ENCODE data around the gene XRRA1.
A peak's percentile ranks its signal among the peaks of the same experiment; 100 is the strongest.
"Not testable (repeated sequence)": the region's sequence is repeated elsewhere in the genome, so short reads cannot be mapped to it uniquely, and the experiment has no call there.

The XRRA1 gene, protein sequence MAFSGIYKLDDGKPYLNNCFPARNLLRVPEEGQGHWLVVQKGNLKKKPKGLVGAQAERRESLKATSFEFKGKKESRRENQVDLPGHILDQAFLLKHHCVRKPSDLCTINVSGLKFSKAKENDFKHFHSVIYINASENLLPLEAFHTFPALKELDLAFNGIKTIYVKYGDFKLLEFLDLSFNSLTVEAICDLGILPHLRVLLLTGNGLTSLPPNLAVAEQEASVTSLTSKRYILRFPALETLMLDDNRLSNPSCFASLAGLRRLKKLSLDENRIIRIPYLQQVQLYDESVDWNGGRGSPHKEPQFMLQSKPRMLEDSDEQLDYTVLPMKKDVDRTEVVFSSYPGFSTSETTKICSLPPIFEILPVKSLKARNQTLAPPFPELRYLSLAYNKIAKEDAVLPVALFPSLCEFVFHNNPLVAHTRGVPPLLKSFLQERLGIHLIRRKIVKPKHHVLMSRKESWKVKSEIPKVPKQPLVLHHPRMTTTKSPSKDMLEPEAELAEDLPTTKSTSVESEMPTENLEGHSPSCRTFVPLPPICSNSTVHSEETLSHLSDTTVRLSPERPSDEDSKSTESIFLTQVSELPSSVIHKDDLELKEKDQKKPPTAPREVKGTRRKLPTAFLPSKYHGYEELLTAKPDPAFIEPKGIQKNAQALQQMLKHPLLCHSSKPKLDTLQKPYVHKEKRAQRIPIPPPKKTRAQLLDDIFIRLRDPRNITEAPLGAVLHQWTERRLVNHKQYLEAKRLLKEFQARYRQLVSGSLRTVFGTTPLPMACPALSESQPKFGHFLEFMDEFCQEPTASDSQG

DNA sequence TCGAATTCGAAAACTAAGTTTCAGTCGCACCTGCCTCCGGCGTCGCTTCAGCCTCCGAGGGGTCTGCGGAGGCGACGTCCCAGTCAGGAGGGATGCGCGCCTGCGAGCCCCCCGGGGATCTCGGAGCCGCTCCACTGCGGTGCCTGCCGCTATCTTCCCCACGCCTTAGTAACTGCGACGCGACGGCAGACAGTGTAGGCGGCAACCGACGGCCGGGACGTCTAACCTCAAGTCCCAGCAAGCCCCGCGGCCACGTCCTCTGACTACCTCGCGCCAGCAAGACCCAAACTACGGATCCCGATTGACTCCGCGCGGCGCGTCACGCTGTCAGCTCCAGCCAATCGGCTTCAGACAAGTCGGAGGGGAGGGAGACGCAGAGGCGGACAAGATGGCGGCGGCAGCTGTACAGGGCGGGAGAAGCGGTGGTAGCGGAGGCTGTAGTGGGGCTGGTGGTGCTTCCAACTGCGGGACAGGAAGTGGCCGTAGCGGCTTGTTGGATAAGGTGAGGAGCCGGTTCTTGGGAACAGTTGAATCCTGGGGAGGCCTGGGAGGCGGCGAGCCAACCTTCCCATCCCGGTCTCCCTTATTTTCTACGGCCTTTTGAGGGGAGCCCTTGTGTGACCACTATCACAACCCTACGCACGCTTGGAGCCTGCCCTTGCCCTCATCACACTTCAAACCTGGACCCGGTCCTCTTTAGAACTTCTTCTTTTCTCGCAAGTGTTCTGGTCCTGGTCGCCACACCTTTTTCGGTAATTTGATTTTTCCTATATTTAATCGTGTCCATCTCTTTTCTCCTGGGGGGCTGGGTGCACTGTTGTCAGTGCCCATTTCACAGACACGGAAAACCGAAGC, at the start of gene XRRA1, which contains the start of gene SPCS2:
Gene XRRA1 (minus strand): TSS at position 194 of the 855 bp plus-strand sequence. CDS start 8,213 bp downstream, outside the sequence.
Gene SPCS2 (plus strand): TSS at position 369 of the 855 bp plus-strand sequence. CDS start 20 bp downstream, at position 389.
- DNase-seq (ENCODE audit: low spot score) = peak; percentile 98

DNA sequence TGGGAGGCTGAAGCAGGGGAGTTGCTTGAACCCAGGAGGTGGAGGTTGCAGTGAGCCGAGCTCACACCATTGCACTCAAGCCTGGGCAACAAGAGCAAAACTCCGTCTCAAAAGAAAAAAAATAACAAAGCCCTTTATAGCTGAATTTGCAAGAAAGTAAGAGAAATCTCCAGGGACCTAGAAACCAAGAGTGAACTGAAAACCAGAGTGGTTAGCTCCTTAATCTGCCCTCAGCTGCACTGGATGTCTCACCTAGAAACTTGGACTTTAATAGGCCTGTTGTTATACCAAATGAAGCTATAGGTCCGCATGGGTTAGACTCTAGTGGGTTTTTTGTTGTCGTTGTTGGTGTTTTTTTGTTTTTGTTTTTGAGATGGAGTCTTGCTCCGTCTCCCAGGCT, 44.0 kb upstream of the XRRA1 start:
- no peak for DNase-seq (ENCODE audit: low spot score)

DNA sequence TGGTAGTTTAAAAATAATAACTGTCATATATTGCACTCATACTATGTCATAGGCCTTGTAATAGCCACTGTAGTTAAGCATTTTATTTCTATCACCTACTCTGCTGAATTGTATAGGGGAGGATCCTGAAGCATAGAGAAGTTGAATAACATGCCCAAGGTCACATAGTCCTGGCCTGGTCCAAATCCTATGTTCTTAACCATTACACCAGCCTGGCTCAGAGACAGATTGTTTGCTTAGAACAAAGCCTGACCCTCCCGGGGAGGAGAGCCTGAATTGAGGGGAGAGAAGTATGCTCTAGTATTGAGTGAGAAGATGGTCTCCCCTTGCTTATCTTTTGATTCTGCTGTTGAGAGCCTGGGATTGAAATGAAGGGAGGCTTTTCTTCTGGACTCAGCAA, 42.0 kb upstream of the XRRA1 start:
- no peak for DNase-seq (ENCODE audit: low spot score)

DNA sequence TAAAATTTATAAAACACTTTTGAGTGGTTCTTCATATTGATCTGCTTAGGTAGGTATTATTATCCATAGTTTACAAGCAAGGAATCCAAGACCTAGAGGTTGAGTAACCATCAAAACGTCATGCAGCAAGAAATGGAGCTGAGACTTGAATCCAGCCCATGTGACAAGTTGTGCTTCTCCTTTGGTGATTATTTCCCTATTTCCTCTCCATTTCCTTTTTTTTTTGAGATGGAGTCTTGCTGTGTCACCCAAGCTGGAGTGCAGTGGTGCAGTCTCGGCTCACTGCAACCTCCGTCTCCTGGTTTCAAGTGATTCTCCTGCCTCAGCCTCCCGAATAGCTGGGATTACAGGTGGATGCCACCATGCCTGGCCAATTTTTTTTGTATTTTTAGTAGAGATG, 41.3 kb upstream of the XRRA1 start:
- not testable (repeated sequence) for DNase-seq (ENCODE audit: low spot score)

DNA sequence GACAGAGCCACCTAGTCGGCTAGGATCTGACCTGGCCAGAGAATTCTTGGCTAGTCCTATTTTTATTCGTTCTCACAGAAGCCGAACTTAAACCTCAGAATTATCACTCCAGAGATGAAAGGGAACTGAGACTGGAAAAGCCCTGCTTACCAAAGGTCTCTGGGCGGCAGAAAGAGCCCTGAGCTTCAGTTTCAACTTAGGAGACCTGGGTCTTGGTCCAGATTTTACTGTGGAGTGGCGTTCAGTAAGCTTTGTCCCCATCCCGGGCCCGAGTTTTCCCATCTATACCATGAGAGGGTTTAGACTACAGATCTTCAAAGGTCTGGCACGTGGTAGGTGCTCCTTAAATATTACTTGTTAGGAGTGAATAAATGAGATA, 40.4 kb upstream of the XRRA1 start:
- DNase-seq (ENCODE audit: low spot score) = no peak

DNA sequence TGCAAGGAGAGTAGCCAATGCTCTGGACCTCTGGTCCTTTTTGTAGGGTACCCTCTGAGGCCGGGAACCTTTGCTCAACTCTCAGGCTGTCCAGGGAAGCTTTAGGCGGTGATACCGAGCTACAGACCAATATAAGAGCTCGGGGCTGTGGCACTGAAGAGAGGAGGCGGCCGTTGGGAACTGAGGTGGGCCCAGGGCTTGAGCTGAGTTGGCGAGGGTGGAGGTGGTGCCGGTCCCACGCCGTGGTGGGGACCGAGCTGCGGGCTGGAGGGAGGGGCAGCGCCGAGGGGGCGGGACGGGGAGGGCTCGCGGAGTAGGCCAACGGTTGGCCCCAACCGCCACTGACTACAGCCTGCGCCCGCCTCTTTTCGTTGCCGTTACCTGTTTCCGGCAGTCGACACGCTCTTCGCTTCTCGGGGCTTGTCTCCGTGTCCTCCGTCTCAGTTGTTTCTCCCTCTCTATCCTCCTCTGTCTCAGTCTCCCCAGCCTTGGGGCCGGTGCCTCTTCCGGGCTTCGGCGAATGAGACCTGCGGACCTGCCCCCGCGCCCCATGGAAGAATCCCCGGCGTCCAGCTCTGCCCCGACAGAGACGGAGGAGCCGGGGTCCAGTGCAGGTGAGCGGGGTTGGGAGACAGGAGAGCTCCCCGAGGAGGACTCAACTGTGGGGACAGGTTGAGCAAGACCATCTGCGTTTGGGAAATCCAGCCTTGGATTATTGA, 39.8 kb upstream of the XRRA1 start, which contains the start of gene NEU3:
Gene NEU3 (plus strand): TSS at position 393 of the 719 bp plus-strand sequence. CDS start 128 bp downstream, at position 521.
- DNase-seq (ENCODE audit: low spot score) = peak; percentile 47

DNA sequence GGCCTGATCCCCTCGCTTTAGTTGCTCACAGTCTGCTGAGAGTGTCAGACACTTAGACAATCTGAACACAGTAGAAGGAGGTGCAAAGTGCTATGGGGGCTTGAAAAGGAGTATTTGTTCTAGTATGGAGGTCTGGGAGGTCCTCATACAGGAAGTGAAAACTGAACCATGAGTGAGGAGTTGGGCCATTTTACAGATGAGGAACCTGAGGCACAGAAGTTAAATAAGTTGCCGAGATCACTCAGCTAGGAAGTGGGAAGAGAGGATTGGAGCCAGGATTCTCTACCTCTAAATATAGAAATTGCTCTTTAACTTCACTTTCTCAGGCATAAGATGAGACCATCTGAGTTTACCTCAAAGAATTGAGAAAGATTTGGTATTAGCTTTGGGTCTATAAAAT, 35.8 kb upstream of the XRRA1 start:
- no peak for DNase-seq (ENCODE audit: low spot score)

DNA sequence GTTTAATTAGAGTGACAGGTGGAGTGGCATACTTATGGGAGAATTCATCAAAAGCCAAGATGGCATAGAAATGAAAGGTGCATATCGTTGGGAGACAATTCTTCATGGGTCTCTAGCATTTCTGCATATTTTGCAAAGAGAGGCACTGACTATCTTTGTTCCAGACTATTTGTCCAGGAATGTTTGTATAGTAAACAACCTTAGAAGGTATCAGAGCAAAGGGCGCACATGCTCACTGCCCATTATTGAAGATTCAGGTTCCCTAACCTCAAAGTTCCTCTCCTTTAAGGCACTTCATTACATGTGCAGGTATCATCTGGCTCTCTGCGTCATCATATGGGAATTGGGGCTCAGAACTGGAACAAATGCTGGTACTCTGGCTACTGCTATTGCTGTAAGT, 35.2 kb upstream of the XRRA1 start:
- no peak for DNase-seq (ENCODE audit: low spot score)

DNA sequence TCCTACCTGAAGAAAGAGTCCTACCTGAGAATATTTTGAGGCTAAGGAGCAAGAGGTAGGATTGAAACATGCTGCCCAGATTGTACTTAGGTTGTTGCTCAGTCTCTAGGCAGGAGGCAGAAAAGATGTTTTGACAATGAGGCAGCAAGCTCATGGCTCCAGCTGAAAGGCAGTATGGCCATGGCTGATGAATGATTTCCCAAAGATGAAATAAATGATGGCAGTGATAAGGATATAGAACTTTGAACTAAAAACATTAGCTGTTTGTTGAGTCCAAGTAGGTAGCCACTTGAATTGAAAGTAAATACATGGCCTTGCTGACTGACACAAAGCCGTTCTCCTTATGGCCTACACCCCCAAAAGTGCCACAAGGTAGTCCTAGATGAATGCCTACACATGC, 33.0 kb upstream of the XRRA1 start:
- DNase-seq (ENCODE audit: low spot score) = no peak

DNA sequence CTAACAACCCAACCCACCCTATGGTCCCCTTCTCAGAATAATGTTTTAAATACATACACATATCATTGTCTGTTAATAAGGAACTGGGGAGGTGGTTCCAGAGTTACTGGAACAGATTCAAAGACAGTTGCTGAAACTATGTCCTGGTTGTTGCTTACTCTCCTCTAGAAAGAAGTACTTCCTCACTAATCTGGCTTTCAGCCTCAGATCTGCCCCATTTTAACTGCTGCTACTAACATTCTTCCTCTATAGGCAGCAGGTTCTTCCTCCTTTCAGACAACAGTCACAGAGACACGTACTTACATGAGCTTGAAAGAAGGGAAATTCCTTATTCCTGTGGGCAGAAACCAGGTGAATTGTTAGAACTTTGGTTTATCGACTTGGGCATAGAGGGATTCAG, 31.7 kb upstream of the XRRA1 start:
- no peak for DNase-seq (ENCODE audit: low spot score)

DNA sequence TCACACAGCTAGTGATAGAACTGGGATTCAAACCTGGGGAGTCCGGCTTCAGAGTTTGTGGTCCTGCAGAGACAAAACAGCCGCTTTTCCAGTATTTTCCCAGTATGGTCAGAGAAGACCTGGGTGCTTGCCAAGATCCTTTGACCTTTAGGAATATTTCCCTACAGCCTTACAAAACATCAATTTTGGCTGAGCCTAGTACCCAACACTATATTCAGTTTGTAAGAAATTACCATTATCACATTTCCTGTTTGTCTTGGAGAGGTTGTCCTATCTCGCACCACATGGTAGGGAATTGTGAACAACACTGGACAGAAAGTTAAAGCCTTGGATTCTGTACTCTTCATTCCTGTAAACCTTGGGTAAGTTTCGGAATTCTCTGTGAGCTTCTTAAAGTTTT, 29.1 kb upstream of the XRRA1 start:
- no peak for DNase-seq (ENCODE audit: low spot score)

DNA sequence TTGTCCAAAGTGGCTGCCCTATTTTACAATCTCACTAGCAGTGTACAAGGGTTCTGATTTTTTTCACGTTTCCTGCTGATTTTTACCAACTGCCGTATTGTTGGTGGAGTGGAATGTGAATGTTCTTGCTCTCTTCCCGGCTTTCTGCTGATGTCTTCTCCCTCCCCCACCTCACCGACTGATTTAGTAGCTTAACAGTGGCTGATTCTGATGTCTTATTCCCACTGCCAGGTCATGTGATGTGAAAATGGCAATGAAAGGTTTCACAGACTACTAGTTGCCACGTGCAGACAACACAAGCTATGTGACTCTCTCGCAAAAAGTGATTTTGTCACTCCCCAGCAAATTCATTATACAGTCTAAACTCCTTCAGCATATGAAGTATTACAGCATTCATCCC, 22.5 kb upstream of the XRRA1 start:
- DNase-seq (ENCODE audit: low spot score) = peak; percentile 64

DNA sequence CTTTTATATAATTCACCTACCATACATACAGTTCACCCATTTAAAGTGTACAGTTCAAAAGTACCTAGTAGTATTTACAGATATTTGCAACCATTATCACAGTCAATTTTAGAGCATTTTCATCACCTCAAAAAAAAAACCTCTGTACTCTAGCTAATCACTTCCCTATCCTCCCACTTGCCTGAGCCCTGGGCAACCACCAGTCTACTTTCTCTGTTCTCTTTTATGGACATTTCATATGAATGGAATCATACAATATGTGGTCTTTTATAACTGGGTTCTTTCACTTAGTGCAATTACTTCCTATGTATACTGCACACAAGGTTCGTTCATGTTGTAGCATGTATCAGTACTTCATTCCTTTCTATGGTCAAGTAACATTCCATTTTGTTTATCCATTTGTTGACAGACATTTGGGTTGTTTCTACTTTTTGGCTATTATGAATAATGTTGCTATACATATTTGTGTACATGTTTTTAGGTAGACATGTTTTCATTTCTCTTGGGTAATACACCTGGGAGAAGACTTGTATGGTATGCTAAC, 22.0 kb upstream of the XRRA1 start:
- DNase-seq (ENCODE audit: low spot score) = no peak

DNA sequence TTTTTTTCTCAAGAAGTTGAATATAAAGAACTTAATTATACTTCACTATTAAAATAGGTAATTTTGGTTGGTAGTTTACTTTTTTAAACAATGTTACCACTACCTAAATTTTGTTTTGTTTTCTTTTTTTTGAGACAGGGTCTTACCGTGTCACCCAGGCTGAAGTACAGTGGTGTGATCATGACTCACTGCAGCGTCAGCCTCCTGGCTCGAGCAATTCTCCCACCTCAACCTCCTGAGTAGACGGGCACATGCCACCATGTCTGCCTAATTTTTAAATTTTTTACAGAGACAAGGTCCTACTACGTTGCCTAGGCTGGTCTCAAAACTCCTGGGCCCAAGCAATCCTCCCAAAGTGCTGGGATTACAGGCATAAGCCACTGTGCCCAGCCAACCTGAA, 17.8 kb upstream of the XRRA1 start:
- no peak for DNase-seq (ENCODE audit: low spot score)

DNA sequence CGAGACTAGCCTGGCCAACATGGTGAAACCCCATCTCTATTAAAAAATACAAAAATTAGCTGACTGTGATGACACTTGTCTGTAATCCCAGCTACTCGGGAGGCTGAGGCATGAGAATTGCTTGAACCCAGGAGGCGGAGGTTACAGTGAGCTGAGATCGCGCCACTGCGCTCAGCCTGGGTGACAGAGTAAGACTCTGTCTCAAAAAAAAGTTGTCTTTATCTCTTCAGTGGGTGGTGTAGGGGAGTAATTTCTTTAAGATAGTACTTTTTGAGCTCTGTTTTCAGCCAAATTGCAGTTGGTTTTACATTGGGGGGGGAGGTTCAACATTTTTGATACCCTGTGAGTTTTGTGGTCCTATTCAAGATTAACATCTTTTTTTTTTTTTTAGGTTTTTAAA, 11.2 kb upstream of the XRRA1 start:
- DNase-seq (ENCODE audit: low spot score) = not testable (repeated sequence)

DNA sequence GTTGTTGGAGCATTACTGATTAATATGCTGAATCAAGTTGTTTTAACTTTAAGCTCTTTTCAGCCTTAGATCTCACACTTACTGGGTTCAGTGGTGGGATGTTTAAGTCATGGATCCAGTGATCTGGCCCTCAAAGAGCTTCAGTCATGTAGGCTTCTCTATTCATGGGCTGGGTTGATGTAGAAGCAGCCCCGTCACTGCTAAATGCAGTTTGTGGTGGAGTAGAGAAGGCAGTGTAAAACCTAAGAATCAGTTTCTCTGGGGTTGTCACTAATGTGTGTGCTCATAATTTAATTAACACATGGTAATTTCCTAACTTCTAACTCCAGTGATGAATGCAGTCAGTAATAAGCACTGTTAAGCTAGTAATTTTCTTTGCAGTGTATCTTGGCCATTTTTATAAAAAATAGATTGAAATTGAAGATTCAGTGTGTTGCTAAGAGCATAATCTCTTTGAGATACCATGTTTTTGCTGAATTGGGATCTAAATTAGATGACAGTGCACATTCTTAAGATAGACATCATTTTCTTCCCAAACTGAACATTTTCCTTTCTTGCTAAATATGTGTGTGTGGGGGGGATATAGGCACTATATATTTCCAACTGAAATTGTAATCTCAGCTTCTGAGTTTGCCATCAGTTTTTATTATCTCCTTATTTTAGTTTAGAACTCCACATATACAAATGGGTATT, 9.2 kb upstream of the XRRA1 start:
- DNase-seq (ENCODE audit: low spot score) = no peak

DNA sequence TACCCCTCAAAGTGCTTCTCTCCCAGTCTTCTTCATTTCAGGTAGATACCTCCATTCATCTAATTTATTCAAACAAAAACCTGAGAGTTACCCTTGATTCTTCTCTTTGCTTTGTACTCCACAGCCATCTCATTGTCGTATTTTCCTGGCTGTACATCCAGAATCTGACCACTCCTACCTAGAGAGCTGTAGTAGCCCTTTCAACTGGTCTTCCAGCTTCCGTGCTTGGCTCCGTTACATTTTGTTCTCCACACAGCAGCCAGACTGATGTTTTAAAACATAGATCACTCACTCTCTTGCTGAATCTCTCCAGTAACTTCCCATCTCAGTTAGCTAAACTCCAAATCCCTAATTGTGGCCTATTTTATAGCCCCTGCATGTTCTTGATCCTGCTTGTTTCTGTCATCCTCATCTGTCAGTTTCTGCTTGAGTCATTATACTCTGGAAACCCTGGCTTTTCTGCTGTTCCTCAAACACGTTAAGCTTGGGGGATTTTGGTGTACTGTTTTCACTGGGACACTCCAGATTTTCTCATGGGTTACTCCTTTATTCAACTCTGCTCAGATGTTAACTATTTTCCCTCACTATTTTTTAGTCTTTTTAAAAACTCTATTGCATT, 7.6 kb upstream of the XRRA1 start:
- DNase-seq (ENCODE audit: low spot score) = no peak

DNA sequence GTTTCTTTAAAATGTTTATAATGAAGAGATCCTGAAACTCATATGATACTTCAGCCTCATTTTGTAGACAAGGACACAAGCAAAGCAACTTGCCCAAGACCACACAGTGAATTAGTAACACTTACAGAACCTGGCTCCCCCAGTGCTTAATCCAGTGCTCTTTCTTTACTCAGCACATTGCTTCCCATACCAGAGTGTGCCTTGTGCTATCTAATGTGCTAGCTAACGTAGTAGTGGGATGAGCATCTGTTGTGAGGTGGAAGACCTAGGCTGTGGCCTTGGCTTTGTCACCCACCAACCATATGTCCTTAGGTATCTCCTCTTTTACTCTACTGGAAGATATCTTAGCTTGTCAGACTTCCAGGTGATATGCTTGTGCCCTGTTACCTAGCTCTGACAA, 5.3 kb upstream of the XRRA1 start:
- no peak for DNase-seq (ENCODE audit: low spot score)

DNA sequence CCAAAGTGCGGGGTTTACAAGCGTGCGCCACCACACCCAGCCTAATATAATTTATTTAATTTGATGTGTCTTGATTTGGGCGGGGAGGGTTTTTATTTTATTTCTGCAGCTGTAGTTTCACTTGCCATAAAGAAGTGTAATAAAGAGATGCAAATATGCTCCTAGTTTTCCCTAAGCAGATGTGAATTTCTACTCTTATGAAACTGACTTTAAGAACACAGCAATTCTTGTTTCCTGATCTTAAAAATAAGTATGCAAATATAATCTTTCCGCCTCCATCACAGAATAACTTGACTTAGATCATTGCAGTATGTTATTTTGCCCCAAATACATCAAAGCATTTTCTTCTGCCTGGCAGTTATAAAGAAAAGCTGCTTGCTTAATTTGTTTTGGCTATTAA, 4.6 kb upstream of the XRRA1 start:
- DNase-seq (ENCODE audit: low spot score) = no peak

DNA sequence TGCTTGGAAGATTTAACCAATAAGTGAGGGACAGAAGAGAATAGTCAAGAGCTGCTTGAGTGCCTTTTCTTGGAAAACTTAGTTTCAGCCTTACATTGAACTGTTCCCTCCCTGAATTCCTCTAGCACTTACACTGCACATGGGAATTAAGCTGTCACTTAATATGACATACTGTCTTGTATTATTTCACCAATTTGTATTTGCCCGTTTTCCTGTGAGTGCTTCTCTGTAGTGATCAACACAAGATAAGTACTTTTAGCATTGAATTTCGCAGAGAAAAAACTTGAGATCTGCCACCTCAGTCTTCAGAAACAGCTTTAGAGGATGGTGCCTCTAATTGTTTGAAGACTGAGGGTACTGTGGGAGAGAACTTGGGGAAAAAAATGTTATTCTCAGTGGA, 3.9 kb upstream of the XRRA1 start:
- DNase-seq (ENCODE audit: low spot score) = no peak

All from globus pallidus (tissue), 1 donor.